Stimulated activated CD8-positive, alpha-beta memory T cell treated with anti-CD3 and anti-CD28 coated beads, Interleukin-12 subunit alpha, Interleukin-12 subunit beta, amount 100 ng/mL, for 4 hours (primary cell): ENCODE measurements around the gene CKLF.
"Not testable (repeated sequence)": the region's sequence is repeated elsewhere in the genome, so short reads cannot be mapped to it uniquely, and the experiment has no call there.

ENCODE experiments used
- DNase-seq: peaks from one replicate; pipeline ENCODE4 v3.0.0-alpha.2; 2020; ENCODE audit warnings: low read depth

The CKLF gene

DNA sequence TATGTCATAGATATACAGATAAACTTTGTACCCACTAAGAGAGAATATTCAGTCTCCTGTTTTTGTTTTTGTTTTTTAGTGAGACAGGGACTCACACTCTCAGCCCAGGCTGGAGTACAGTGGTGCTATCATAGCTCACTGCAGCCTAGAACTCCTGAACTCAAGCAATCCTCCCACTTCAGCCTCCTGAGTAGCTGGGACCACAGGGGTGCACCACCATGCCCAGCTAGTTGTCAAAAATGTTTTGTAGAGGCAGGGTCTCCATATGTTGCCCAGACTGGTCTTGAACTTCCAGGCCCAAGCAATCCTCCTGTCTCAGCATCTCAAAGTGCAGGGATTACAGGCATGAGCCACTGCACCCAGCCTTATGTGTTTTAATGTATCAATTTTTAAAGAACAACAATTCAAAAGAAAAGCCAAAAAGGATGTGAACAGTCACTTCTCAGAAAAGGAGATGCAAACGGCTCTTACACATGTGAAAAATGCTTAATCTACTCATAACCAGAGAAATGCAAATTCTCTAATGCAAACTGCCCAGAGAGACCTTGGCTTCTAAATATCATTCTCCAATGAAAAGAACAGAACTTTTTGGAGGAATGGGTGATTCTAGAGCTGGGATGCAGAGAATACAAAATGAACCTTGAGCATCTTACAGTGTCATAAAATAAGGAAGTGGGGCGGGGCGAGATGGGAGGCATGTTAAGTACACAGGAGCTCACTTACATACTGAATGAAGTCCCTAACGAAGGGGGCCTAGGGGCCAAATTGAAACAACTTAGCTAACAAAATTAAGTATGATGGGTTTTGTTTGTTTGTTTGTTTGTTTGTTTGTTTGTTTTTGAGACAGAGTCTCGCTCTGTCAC, 44.8 kb downstream of the CKLF start:
- no peak for DNase-seq

GRCh38 chr16:66598111-66598510, 45.7 kb downstream of the CKLF start:
- no peak for DNase-seq

DNA sequence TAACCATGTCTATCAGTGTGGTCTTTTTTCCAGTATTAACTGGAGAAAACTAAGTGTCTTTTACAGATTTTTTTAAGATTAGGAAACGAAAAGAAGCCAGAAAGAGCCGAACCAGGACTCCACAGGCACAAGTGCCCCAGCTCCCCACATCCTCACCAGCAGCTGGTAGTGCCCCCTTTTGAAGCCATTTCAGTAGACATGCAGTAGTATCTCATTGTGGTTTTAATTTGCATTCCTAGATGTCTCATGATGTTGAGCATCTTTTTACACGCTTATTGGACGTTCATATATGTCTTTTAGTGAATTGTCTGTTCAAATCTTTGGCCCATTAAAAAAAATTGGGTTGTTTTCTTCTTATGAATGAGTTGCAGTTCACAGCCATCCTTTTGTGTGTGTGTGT, 47.4 kb downstream of the CKLF start:
- DNase-seq: no peak

- no peak for DNase-seq
These were observed 48.1 kb downstream of the CKLF start for GRCh38 chr16:66600477-66600876.

GRCh38 chr16:66601471-66601870, 49.1 kb downstream of the CKLF start:
- DNase-seq: no peak

GRCh38 chr16:66603537-66604375, 51.4 kb downstream of the CKLF start:
- peak; percentile 40 for DNase-seq

DNA sequence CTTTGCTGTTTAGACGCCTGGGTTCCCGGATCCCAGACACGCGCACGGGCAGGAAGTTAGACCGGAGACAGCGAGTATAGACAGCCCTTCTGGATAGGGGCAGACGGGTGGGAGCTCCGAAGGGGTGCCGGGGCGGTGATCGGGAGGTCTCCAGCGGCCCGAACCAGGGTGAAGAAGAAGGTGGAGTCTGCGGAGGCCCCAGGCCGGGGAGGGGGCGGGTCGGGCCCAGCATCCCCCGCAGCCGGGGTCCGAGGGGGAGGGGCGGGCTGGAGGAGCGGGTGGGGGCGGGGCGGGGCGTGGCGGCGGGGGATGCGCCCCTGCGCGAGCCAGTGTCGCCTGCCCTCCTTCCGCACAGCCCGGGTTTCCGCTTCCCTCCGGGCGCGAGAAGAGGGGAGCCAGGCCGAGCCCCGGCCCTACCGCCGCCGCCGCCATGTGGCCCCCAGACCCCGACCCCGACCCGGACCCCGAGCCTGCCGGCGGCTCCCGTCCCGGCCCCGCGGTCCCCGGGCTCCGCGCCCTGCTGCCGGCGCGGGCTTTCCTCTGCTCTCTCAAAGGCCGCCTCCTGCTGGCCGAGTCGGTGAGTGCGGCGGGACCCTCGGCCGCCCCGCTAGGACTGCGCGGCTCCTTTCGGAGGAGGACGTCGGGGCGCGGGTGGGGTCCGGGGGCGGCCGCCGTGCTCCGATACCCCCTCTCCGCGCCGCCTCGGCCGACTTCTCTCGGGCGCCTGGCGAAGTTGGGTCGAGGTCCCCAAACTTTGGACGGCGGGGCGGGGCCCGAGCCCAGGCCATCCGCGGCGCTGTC, 52.2 kb downstream of the CKLF start, which contains the start of gene CMTM3:
Gene CMTM3 (plus strand): TSS at position 329 of the 801 bp plus-strand sequence. CDS start 102 bp downstream, at position 431.
- DNase-seq: peak; percentile 61

DNA sequence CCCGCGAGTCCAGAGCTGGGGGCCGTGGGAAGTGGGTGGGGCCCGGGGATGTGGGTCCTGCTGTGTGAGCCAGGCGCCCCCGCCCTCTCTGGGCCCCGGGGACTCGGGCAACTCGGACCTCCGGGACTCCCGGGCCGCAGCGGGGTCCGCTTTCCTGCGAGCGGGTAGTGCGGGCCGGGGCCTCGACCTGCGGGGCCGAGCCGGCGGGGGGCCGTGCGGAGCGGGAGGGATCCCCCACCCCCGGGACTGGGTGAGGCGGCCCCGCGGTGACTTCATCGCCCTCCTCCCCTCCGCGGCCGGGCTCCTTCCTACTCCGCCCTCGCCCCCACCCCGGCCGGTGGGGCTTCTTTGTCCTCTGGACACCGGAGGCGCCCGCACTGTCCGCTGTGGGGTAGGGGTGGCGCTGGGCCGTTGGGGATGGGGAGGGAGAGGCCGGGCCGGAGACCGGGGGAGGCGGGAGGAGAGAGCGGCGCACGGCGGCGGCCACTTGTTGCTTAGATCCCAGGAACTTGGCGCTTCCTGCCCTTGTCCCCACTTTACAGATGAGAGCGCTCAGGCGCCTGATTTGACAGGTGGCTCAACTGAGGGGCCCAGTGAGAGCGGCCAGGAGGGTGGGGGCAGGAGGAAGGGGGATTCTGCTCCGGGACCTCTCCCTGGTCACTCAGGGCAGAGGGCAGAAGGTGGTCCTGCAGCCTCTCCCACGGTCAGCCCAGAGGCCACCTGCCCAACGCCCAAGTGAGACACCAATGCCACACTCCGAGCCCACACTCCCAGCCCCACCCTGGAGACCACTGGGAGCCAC, 53.0 kb downstream of the CKLF start:
- peak; percentile 28 for DNase-seq

DNA sequence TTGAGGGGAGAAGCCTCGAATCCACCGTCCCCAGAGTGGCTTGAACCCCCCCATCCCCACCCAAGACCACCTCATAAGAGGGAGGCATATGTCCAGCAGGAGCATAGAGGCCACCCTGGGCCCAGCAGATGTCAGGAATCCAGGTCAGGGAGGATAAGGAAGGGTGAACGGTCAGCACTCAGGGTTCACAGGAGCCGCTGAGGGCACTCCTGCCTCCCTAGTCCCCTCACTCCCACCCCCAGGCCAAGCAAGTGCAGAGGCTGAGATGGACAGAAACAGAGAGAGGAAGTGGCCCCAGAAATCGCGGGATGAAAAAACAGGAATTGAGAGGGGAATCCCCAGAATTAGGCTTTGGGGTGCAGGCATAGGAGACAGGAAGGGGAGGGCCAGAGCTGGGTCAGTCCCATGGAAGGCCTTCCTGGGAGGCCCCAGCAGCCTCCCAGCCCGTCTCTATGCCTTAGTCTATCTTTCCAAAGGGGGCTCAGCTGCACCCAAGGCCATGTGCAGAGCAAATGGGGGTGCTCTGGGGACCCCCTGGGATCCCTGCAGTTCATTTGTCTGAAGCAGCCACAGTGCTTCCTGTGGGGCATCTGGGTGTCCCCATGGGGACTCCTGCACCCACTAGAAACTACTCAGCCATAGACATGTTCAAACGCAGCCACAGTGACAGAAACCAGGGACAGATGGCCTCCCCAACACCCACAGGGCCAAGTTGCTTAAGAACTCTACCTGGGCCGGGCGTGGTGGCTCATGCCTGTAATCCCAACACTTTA, 53.8 kb downstream of the CKLF start:
- no peak for DNase-seq

GRCh38 chr16:66608241-66609138, 56.1 kb downstream of the CKLF start:
- peak; percentile 67 for DNase-seq

DNA sequence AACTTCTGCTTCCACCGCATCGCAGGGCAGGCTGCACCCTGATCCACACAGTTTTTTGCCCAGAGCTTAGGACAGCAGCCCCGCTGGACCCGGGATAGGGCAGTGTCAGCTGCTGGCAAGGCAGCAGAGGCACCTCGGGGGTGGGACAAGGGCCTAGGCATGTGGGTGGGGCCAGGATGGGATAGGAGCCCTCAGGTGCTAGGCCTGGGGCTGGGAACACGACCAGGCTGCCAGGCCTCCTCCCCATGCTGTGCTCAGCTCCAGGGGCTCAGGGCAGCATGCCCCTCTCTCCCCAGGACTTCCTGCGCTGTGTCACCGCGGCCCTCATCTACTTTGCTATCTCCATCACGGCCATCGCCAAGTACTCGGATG, 56.7 kb downstream of the CKLF start:
- DNase-seq: no peak

- no peak for DNase-seq
These were observed 57.9 kb downstream of the CKLF start for GRCh38 chr16:66610111-66610820.

- DNase-seq: not testable (repeated sequence)
These were observed 59.5 kb downstream of the CKLF start for GRCh38 chr16:66611911-66612310.

GRCh38 chr16:66612422-66612821, 60.0 kb downstream of the CKLF start:
- DNase-seq: no peak

- DNase-seq: no peak
These were observed 61.9 kb downstream of the CKLF start for GRCh38 chr16:66614161-66614802.
